ENCODE results near the gene SASH3. TPM values are rescaled to one million over a fixed set of nuclear protein-coding genes. Genes with fewer than 3 reads are reported as not detected.
A peak's percentile ranks its signal among the peaks of the same experiment; 100 is the strongest.

The SASH3 gene
- total RNA-seq (240 and 264 TPM in 2 replicates), polyA plus RNA-seq (224 and 291 TPM in 2 replicates), polyA minus RNA-seq (279 and 281 TPM in 2 replicates)
- 176 TPM for total RNA-seq (2013)

DNA sequence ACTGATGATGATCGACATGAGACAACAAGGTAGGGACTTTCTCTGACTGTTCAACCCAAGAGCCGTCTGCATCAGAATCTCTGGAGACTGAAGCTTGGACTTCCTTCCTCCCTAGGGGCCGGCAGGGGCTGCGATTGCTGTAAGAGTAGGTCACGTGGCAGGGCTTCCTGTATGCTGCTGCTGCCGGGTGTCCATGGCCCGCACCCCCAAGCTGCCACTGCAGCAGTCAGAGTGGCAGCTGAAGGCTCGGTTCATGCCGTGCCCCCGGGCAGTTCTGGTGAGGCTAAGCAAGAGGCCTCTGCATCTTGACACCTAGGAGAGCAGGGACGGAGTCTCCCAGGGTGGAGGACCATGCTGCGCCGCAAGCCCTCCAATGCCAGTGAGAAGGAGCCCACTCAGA is at the start of gene SASH3:
Gene SASH3 (plus strand): TSS at position 203 of the 400 bp plus-strand sequence. CDS start 149 bp downstream, at position 352.
- no peaks in the 10 kb centered on the region for H3K27me3 Mint-ChIP-seq
- H3K36me3 ChIP-seq (replicated peaks in 1 of 2; ENCODE audit: control extremely low read depth in 1 of 2, control insufficient read depth in 1 of 2, extremely low read depth in 1 of 2, insufficient read depth in 2 of 2, low read length in 1 of 2) = peaks cover 0 to 26% of the 10 kb centered on the region in 2 experiments
- H3K27me3 ChIP-seq (replicated peaks in 1 of 4; ENCODE audit: control extremely low read depth in 1 of 4, control insufficient read depth in 3 of 4, insufficient read depth in 4 of 4, low read length in 3 of 4) = no peaks in the 10 kb centered on the region
- H3K27ac Mint-ChIP-seq = peak within 1 kb of the TSS; percentile 97
- no peaks in the 10 kb centered on the region for H3K9me3 ChIP-seq (ENCODE audit: control extremely low read depth in 1 of 3, control insufficient read depth in 2 of 3, insufficient read depth in 1 of 3, low read length in 2 of 3)
- H3K9ac ChIP-seq (ENCODE audit: low read length) = peak within 1 kb of the TSS; percentile 82
- intact Hi-C loops (cut with micrococcal nuclease) = loop anchor here (1.0 to 5.0 kb wide), 5 partner anchors 10 to 102 kb away; partner anchors contain the start of gene XPNPEP2
- H3K9me3 Mint-ChIP-seq (ENCODE audit: insufficient read depth) = no peaks in the 10 kb centered on the region
- peaks cover 76% of the 10 kb centered on the region for H3K79me2 ChIP-seq (ENCODE audit: control insufficient read depth, insufficient read depth, low read length)
- H4K20me1 ChIP-seq (ENCODE audit: control insufficient read depth, insufficient read depth, low read length, poor library complexity, severe bottlenecking) = peaks cover 33% of the 10 kb centered on the region
- ChIA-PET CTCF (interaction anchor here (1.0 to 2.7 kb wide), 6 partner anchors 20 to 386 kb away, joined by 3 to 9 read pairs (median 4); partner anchors contain the start of gene AIFM1), POLR2A (interaction anchor here (0.7 to 4.2 kb wide), 6 partner anchors 11 to 181 kb away, joined by 4 to 31 read pairs (median 14); partner anchors contain the start of gene XPNPEP2)
- H3K4me2 ChIP-seq (replicated peaks; ENCODE audit: low read depth, low read length, poor library complexity, severe bottlenecking) = peak within 1 kb of the TSS; percentile 85
- H3K4me1 ChIP-seq (ENCODE audit: control insufficient read depth in 2 of 2, insufficient read depth in 2 of 2, low read length in 2 of 2) = peaks cover 76 to 82% of the 10 kb centered on the region in 2 donors
- no peak within 1 kb of the TSS for H2AFZ ChIP-seq (ENCODE audit: insufficient read depth, low read depth, low read length, poor library complexity, severe bottlenecking)
- H3K27ac ChIP-seq (ENCODE audit: low read length in 2 of 2) = peak within 1 kb of the TSS; percentile 97 to 99
- peak; percentile 48 for ATAC-seq (ENCODE audit: low read depth)
- peak; percentile 85 for DNase-seq
- 0% methylated on average over 5 of the region's 13 CpGs for WGBS (ENCODE audit: insufficient coverage)
- TF ChIP-seq EZH2 (IDR thresholded peaks at IDR 0.05; ENCODE audit: borderline replicate concordance, insufficient read depth, low read depth, low read length, poor library complexity, severe bottlenecking) = no peak
- TF ChIP-seq, protein P1, sequence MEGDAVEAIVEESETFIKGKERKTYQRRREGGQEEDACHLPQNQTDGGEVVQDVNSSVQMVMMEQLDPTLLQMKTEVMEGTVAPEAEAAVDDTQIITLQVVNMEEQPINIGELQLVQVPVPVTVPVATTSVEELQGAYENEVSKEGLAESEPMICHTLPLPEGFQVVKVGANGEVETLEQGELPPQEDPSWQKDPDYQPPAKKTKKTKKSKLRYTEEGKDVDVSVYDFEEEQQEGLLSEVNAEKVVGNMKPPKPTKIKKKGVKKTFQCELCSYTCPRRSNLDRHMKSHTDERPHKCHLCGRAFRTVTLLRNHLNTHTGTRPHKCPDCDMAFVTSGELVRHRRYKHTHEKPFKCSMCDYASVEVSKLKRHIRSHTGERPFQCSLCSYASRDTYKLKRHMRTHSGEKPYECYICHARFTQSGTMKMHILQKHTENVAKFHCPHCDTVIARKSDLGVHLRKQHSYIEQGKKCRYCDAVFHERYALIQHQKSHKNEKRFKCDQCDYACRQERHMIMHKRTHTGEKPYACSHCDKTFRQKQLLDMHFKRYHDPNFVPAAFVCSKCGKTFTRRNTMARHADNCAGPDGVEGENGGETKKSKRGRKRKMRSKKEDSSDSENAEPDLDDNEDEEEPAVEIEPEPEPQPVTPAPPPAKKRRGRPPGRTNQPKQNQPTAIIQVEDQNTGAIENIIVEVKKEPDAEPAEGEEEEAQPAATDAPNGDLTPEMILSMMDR (IDR thresholded peaks at IDR 0.05) = no peak
- peak within 1 kb of the TSS; percentile 89 for H3K4me3 Mint-ChIP-seq
- H3K4me1 Mint-ChIP-seq = peaks cover 62% of the 10 kb centered on the region
- H3K4me3 ChIP-seq (ENCODE audit: control extremely low read depth in 1 of 5, extremely low read depth in 1 of 5, insufficient read depth in 1 of 5, low read depth in 2 of 5, low read length in 4 of 5) = peak within 1 kb of the TSS; percentile 65 to 83 (median 78)

DNA sequence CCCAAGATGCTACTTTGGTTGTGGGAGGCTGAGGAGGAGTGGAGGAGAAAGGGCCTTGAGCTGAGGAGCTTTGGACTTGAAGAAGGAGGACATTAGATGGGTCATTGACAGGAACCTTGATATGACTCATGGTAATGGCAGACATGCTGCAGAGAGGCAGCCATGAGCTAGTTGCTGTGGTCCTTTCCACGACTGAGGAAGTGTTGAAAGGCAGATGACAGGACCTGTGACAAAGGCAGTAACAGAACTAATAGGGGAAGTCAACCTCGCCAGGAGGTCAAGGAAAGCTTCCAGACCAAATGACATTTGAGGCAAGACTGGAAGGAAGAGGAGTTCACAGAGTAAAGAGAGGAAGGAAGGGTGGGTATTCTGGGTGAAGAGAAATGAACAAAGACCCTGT is 48.5 kb upstream of the SASH3 start:
- TF ChIP-seq EZH2 (IDR thresholded peaks at IDR 0.05; ENCODE audit: borderline replicate concordance, insufficient read depth, low read depth, low read length, poor library complexity, severe bottlenecking) = no peak
- TF ChIP-seq, protein P1 (IDR thresholded peaks at IDR 0.05) = no peak
- POLR2A ChIA-PET = interaction anchor here (0.9 kb wide), 1 partner anchor 45 kb away, joined by 4 read pairs; no protein-coding TSS in a partner anchor
- Histone ChIP-seq H4K20me1 (ENCODE audit: control insufficient read depth, insufficient read depth, low read length, poor library complexity, severe bottlenecking) (no peaks in the 10 kb centered on the region), H3K9me3 (ENCODE audit: control extremely low read depth in 1 of 3, control insufficient read depth in 2 of 3, insufficient read depth in 1 of 3, low read length in 2 of 3) (no peaks in the 10 kb centered on the region), H3K4me2 (replicated peaks; ENCODE audit: low read depth, low read length, poor library complexity, severe bottlenecking) (no peak overlapping the region), H3K27ac (ENCODE audit: low read length in 2 of 2) (no peak overlapping the region), H3K36me3 (replicated peaks in 1 of 2; ENCODE audit: control extremely low read depth in 1 of 2, control insufficient read depth in 1 of 2, extremely low read depth in 1 of 2, insufficient read depth in 2 of 2, low read length in 1 of 2) (no peaks in the 10 kb centered on the region), H2AFZ (ENCODE audit: insufficient read depth, low read depth, low read length, poor library complexity, severe bottlenecking) (no peak overlapping the region), H3K9ac (ENCODE audit: low read length) (no peak overlapping the region), H3K79me2 (ENCODE audit: control insufficient read depth, insufficient read depth, low read length) (no peaks in the 10 kb centered on the region), H3K4me3 (ENCODE audit: control extremely low read depth in 1 of 5, extremely low read depth in 1 of 5, insufficient read depth in 1 of 5, low read depth in 2 of 5, low read length in 4 of 5) (no peak overlapping the region), H3K4me1 (ENCODE audit: control insufficient read depth in 2 of 2, insufficient read depth in 2 of 2, low read length in 2 of 2) (peaks cover 18 to 27% of the 10 kb centered on the region in 2 donors), H3K27me3 (replicated peaks in 1 of 4; ENCODE audit: control extremely low read depth in 1 of 4, control insufficient read depth in 3 of 4, insufficient read depth in 4 of 4, low read length in 3 of 4) (no peaks in the 10 kb centered on the region)
- Mint-ChIP-seq H3K27ac (no peak overlapping the region), H3K9me3 (ENCODE audit: insufficient read depth) (no peaks in the 10 kb centered on the region), H3K4me1 (peaks cover 34% of the 10 kb centered on the region), H3K4me3 (no peak overlapping the region), H3K27me3 (no peaks in the 10 kb centered on the region)
- CTCF ChIA-PET = interaction anchor here (1.1 kb wide), 1 partner anchor 91 kb away, joined by 4 read pairs; no protein-coding TSS in a partner anchor
- 18% methylated on average over 2 of the region's 2 CpGs for WGBS (ENCODE audit: insufficient coverage)
- intact Hi-C loops (cut with micrococcal nuclease) = no loop called here
- ATAC-seq (ENCODE audit: low read depth) (no peak), DNase-seq (no peak)
